Measurements from ENCODE around the gene EIF4A3. TPM values are rescaled to one million over a fixed set of nuclear protein-coding genes. Genes with fewer than 3 reads are reported as not detected.

The EIF4A3 gene
- total and polyA plus RNA-seq, 9 of the 15 experiments (the other 6 are each of a cell fraction or from before 2014, with no cell fraction given), result 62.7 to 171 (median 127) TPM

DNA sequence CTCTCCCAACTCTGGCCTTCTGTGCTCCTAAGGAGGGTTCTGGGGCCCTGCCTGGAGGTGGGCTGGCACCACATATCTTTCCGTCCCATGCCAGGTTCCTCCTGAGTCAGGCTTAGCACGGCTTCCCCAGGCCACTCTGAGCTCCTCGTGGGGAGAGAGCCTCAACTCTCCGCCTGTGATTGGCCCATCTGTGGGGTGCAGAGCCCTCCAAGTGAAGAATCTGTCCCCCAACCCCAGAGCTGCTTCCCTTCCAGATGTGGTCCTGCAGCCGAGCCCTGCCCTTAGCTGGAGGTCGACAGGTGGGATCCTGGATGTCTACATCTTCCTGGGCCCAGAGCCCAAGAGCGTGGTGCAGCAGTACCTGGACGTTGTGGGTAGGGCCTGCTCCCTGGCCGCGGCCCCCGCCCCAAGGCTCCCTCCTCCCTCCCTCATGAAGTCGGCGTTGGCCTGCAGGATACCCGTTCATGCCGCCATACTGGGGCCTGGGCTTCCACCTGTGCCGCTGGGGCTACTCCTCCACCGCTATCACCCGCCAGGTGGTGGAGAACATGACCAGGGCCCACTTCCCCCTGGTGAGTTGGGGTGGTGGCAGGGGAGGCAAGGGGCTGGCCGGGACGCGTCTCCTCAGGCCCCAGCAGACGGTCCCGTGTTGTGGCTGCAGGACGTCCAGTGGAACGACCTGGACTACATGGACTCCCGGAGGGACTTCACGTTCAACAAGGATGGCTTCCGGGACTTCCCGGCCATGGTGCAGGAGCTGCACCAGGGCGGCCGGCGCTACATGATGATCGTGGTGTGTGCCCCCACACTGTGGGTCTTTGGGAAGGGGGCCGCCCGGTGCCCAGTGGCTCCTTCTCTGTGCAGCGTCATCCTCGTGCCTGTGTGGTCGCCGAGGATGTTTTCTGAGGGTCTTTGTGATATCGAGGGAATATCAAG, 38.6 kb downstream of the EIF4A3 start (continued):
- TF ChIP-seq ARID4B (CRISPR knock-in tag; IDR thresholded peaks at IDR 0.05) (no peak), ZNF766 (CRISPR knock-in tag; conservative IDR thresholded peaks at IDR 0.05) (no peak), KAT8 (IDR thresholded peaks at IDR 0.05; ENCODE audit: low read depth) (no peak), UBTF (IDR thresholded peaks at IDR 0.05; ENCODE audit: borderline replicate concordance in 1 of 2, low read depth in 2 of 2, low read length in 2 of 2) (no peak)
